Hematopoietic multipotent progenitor cell (in vitro differentiated cells): Measurements from ENCODE around the gene MED4. TPM values are rescaled to one million over a fixed set of nuclear protein-coding genes. Genes with fewer than 3 reads are reported as not detected.
A peak's percentile ranks its signal among the peaks of the same experiment; 100 is the strongest.
"Not testable (repeated sequence)": the region's sequence is repeated elsewhere in the genome, so short reads cannot be mapped to it uniquely, and the experiment has no call there.

Experiments used
- DNase-seq, 3 donors: peaks; one replicate each; pipeline ENCODE4 v3.0.0-alpha.2; 2011 to 2015; ENCODE audit warnings: low read depth in 2 of 3, low spot score in 2 of 3
- total RNA-seq: library from RNA; depleted of rRNA; stranded (reverse); fragments of >200 nt; gene quantifications from one replicate; pipeline ENCODE4 v1.2.3, GENCODE V29; 2012

Gene MED4
- total RNA-seq, 1 donor: 20.5 TPM

DNA sequence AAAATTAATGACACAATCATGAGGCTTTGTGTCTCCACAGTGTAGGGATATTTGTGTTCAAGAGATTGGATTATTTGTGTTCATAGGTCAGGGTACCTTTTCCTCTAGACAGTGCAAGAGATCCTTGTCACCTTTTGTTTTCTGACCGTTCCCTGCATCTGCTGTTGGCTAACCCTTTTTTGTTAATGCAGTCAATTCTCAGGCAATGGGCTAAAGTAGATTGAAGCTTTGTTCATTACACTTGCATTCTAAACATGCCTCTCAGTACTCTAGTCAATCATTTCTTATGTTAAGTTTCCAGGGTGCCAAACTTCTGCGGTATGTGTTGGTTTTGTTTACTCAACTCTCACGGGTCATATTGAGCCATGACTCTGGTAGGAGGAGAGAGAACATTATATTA is 1.8 kb upstream of the MED4 start:
- no peak for DNase-seq

GRCh38 chr13:48094404-48094780 is 512 bp downstream of the MED4 start:
- peak in 1 of 3 donors; percentile 10 for DNase-seq

DNA sequence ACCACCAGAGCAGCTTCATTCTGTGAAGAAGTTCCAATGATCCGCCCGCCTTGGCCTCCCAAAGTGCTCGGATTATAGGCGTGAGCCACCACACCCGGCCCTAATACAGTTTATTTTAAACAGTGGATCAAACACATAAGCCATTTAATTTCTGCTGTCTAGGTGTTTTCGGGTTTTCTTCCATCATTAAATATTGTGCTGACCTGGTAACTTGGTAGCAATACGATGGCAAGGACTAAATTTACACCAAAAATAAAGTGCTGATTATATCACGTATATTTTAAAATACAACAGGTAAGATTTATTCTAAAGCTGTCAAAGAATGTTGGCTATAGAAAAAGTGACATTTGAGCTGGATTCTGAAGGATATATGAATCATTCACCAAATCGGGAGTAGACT is 1.3 kb downstream of the MED4 start:
- DNase-seq: no peak

- no peak for DNase-seq
These were observed 8.6 kb downstream of the MED4 start for GRCh38 chr13:48086272-48086671.

DNA sequence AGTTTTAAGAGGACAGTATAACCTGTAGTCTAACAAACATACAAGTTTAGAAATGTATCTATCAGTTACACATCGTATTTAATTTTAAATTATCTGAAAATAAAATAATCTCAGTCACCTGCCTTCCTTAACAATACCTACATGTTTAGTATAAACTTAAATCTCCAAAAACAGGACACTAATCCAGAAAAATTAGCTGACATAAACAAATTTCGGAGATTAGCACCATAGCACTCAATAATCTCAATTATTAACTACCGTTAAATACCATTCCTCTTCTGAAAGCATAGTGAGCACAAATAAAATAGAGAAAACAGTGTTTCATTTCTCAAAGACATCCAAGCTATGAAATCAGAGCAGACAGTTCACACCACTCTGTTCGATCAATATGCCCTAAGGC is 13.2 kb downstream of the MED4 start:
- no peak for DNase-seq

GRCh38 chr13:48078251-48078656 is 16.6 kb downstream of the MED4 start:
- DNase-seq: peak in 2 of 3 donors; percentile 17 to 21

- DNase-seq: no peak
These were observed 20.9 kb downstream of the MED4 start for GRCh38 chr13:48074006-48074405.

- DNase-seq: no peak
These were observed 22.1 kb downstream of the MED4 start for GRCh38 chr13:48072787-48073186.

GRCh38 chr13:48072304-48072703 is 22.6 kb downstream of the MED4 start:
- DNase-seq: no peak

DNA sequence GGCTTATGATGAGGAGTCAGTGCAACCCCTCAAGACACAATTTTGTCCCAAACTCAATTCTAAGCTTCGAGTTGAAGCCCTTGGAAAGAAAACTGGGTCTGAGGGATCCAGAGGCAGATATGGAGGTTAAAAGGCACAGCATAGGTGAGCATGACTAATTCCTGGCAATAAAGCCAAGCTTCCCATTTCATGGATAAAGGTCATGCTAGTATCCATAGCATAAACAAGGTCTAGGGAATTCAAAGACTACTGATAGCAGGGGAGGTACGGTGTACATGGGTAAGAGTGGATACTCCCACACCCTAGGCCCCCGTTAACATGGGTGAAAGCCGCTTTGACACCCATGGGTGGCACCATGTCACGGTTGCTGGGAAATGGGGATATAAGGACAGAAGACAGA is 24.0 kb downstream of the MED4 start:
- no peak for DNase-seq

GRCh38 chr13:48069573-48069972 is 25.3 kb downstream of the MED4 start:
- DNase-seq: peak in 1 of 3 donors; percentile 61

DNA sequence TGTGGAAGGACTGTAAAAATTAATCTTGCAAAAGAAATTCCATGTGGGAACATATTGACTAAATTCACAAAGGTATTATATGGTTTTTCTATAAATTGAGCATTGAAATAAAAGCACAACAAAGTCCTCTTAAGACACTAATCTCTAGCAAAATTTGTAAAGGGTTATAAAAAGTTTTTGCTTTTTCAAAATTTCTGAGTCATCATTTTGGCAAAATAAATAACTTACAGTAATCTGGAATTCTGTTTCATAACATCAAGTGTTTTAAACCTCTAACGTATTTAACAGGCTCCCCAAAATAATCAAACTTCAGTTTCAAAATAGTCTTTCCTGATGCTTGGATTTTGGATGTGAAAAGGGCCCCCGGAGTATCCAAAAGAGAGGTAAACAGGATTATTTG is 26.0 kb downstream of the MED4 start:
- DNase-seq: peak in 1 of 3 donors; percentile 15

- no peak for DNase-seq
These were observed 26.9 kb downstream of the MED4 start for GRCh38 chr13:48068036-48068435.

DNA sequence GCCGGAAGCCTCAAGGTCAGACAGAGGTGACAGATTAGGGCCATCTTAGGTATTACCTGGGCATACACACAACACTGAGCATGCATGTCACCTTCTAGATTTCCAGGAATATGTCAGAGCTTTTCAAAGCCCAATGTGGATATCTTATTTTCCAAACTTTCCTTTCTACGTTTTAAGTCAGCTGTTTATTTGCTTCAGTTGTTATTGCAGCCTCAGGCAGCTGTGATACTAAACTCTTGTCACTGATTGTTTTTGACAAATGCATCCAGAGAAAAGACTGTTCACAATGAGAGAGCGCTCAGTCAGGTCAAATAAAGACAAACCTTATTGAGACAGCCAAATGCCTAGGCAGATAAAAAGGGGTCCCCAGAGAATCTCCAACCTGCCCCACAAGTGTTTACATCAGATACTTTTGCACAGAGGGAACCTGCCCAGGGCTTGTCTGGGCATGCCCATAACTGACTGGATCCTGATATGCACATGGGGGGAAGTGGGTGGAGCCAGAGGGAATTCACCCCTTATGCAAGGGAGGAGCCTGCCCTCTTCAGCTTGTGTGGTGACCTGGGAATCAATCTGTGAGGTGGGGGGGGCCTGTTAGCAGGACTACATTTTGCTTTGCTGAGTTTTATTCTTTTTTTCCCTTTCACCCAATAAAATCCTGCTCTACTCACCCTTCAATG is 28.5 kb downstream of the MED4 start:
- DNase-seq: no peak

DNA sequence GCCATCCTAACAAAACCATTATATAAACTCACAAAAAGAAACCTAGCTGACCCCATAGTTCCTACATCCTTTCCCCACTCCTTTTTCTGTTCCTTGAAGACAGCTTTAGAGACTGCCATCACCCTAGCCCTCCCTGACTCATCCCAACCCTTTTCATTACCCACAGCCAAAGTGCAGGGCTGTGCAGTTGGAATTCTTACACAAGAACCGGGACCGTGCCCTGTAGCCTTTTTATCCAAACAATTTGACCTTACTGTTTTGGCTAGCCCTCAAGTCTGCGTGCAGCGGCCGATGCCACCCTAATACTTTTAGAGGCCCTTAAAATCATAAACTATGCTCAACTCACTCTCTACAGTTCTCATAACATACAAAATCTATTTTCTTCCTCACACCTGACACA is 35.0 kb downstream of the MED4 start:
- not testable (repeated sequence) for DNase-seq

GRCh38 chr13:48058536-48058935 is 36.4 kb downstream of the MED4 start:
- not testable (repeated sequence) for DNase-seq

- no peak for DNase-seq
These were observed 39.2 kb downstream of the MED4 start for GRCh38 chr13:48055712-48056111.

- no peak for DNase-seq
These were observed 40.3 kb downstream of the MED4 start for GRCh38 chr13:48054601-48055000.

- DNase-seq: no peak
These were observed 44.4 kb downstream of the MED4 start for GRCh38 chr13:48050550-48050949.

DNA sequence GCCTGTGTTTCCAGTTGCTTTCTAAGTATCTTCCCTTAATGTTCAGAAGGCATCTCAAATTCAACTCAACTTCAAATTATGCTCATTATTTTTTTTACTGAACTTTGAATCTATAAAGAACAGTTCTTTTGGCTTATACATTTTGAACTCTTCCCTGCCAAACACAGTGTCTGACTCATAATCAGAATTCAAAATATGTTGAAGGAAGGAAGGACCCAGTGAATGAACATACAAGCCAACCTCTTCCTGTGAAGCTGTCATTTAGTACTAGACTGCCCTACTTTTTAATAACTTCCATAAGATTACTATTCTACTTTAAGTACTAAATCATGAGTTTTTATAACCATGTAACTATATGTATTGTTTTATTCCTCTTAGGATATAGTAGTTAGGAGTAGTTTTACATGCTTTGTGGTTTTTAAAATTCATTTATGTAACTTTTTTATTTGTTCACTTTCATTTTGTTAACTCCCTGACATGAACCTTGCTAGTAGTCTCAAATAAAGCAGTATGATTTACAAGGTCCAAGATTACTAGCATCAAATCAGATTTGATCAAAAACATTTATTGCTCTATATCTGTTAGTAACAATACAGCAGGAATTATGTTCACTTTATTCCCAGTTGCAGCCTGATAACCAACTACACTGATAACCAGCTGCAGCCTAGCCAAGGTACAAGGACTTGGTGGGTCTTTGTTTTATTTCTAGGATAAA is 51.0 kb downstream of the MED4 start:
- DNase-seq: peak in 1 of 3 donors; percentile 17

GRCh38 chr13:48042894-48043293 is 52.0 kb downstream of the MED4 start:
- DNase-seq: no peak

DNA sequence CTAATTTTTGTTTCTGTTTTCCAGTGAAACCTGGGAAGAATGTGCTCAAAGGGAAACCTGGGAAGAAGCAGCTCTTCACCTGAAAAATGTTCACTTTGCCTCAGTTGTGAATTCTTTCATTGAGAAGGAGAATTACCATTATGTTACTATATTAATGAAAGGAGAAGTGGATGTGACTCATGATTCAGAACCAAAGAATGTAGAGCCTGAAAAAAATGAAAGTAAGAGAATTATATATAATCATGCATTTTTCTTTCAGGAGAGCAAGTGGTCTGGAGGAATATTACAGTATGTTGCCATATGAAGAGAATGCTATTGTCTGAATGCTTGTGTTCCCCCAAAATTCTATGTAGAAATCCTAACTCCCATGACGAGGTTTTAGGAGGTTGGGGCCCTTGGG is 54.0 kb downstream of the MED4 start:
- no peak for DNase-seq
